Activated B cell treated with CpG ODN at 0.5 μM for 24 hours (primary cell): ENCODE data around the gene ZFP36. TPM values are rescaled to one million over a fixed set of nuclear protein-coding genes. Genes with fewer than 3 reads are reported as not detected.

Source experiments
- ATAC-seq: fragments of 200-7000 bp; cut with Tn5 transposase; one replicate; pipeline ENCODE4 v1.10.0; 2021; ENCODE audit warnings: low read depth, mild to moderate bottlenecking, moderate library complexity
- CTCF ChIA-PET: fragments of 350-600 bp; sonication (Branson Sonifier 250); formaldehyde crosslinking; loops from one replicate; lab custom pipeline; 2021; ENCODE audit warnings: antibody characterized with exemption; lab: Charles Lee
- POLR2A ChIA-PET: fragments of 350-600 bp; sonication (Branson Sonifier 250); formaldehyde crosslinking; loops from one replicate; lab custom pipeline; 2021; ENCODE audit warnings: antibody characterized with exemption; lab: Charles Lee
- DNase-seq: peaks from one replicate; pipeline ENCODE4 v3.0.0; 2022
- H3K27ac Mint-ChIP-seq: one replicate; pipeline ENCODE4 v1.8.0; 2020; ENCODE audit warnings: mixed read lengths
- H3K27me3 Mint-ChIP-seq: one replicate; pipeline ENCODE4 v1.8.0; 2021; ENCODE audit warnings: mixed read lengths
- H3K36me3 Mint-ChIP-seq: one replicate; pipeline ENCODE4 v1.8.0; 2021; ENCODE audit warnings: low read depth, mixed read lengths
- H3K4me1 Mint-ChIP-seq: one replicate; pipeline ENCODE4 v1.8.0; 2021; ENCODE audit warnings: mixed read lengths
- H3K4me3 Mint-ChIP-seq: one replicate; pipeline ENCODE4 v1.8.0; 2020; ENCODE audit warnings: mild to moderate bottlenecking, mixed read lengths
- H3K9me3 Mint-ChIP-seq: one replicate; pipeline ENCODE4 v1.8.0; 2020; ENCODE audit warnings: mixed read lengths
- CTCF ChIP-seq: fragments of 200-600 bp; IDR thresholded peaks from one replicate; pipeline ENCODE4 v1.8.0; 2022; ENCODE audit warnings: antibody characterized with exemption, mild to moderate bottlenecking
- intact Hi-C: fragments of 100-400 bp; cut with micrococcal nuclease; formaldehyde crosslinking; loops from one replicate; pipeline ENCODE4 v1.15.1; 2024
- total RNA-seq: library from RNA; stranded (reverse); gene quantifications from 2 replicates; pipeline ENCODE4 v1.2.3, GENCODE V29; 2022

ZFP36 gene
- total RNA-seq, 1 donor from 2014 or later, result 206 TPM

- Mint-ChIP-seq H3K9me3 (no peaks in the 10 kb centered on the region), H3K27me3 (no peaks in the 10 kb centered on the region), H3K4me1 (peaks cover 53% of the 10 kb centered on the region), H3K27ac (no peak overlapping the region), H3K36me3 (peaks cover 46% of the 10 kb centered on the region), H3K4me3 (peak overlapping the region; percentile 7)
- DNase-seq (no peak), ATAC-seq (no peak)
- intact Hi-C loops, result no loop called here
- POLR2A ChIA-PET, result interaction anchor here (0.6 to 11.0 kb wide), 8 partner anchors 12 to 557 kb away, joined by 3 to 285 read pairs (median 6); partner anchors contain the start of genes MED29, PAF1, PLEKHG2 and SAMD4B
- TF ChIP-seq CTCF, result no peak
- CTCF ChIA-PET, result no interaction called here
Measured at GRCh38 chr19:39432677-39433025, 26.0 kb downstream of the ZFP36 start.

GRCh38 chr19:39433480-39434079, 26.9 kb downstream of the ZFP36 start:
- CTCF ChIA-PET, result no interaction called here
- no peaks in the 10 kb centered on the region for H3K27me3 Mint-ChIP-seq
- intact Hi-C loops, result no loop called here
- H3K9me3 Mint-ChIP-seq, result no peaks in the 10 kb centered on the region
- ATAC-seq, result no peak
- H3K4me3 Mint-ChIP-seq, result peak overlapping the region; percentile 48
- H3K36me3 Mint-ChIP-seq, result peaks cover 46% of the 10 kb centered on the region
- no peak for DNase-seq
- POLR2A ChIA-PET, result interaction anchor here (0.6 to 11.0 kb wide), 6 partner anchors 12 to 1914 kb away, joined by 3 to 285 read pairs (median 6); partner anchors contain the start of genes MED29, PAF1, PLEKHG2 and SUPT5H
- no peak for TF ChIP-seq CTCF
- peak overlapping the region; percentile 96 for H3K27ac Mint-ChIP-seq
- H3K4me1 Mint-ChIP-seq, result peaks cover 53% of the 10 kb centered on the region

GRCh38 chr19:39434123-39435076, 27.8 kb downstream of the ZFP36 start:
- no peak for TF ChIP-seq CTCF
- CTCF ChIA-PET, result interaction anchor here (0.6 to 1.4 kb wide), 3 partner anchors 20 to 89 kb away, joined by 3 to 5 read pairs (median 4); no protein-coding TSS in a partner anchor
- Mint-ChIP-seq H3K9me3 (no peaks in the 10 kb centered on the region), H3K27me3 (no peaks in the 10 kb centered on the region), H3K36me3 (peaks cover 46% of the 10 kb centered on the region), H3K4me1 (peaks cover 53% of the 10 kb centered on the region), H3K27ac (peak overlapping the region; percentile 96), H3K4me3 (peak overlapping the region; percentile 98)
- intact Hi-C loops, result loop anchor here (5.0 kb wide), 1 partner anchor 92 kb away; the partner anchor contains the start of gene SAMD4B
- no peak for DNase-seq
- no peak for ATAC-seq
- POLR2A ChIA-PET, result interaction anchor here (0.6 to 11.0 kb wide), 17 partner anchors 7 to 1029 kb away, joined by 3 to 285 read pairs (median 18); partner anchors contain the start of genes FBL, GMFG, MED29 and PAF1

- H3K9me3 Mint-ChIP-seq, result no peaks in the 10 kb centered on the region
- H3K27me3 Mint-ChIP-seq, result no peaks in the 10 kb centered on the region
- no peak for TF ChIP-seq CTCF
- intact Hi-C loops, result loop anchor here (1.0 to 5.0 kb wide), 4 partner anchors 10 to 93 kb away; partner anchors contain the start of genes MED29, PAF1, PLEKHG2 and SAMD4B
- peak within 1 kb of the TSS; percentile 96 for H3K27ac Mint-ChIP-seq
- peaks cover 42% of the 10 kb centered on the region for H3K36me3 Mint-ChIP-seq
- peak within 1 kb of the TSS; percentile 98 for H3K4me3 Mint-ChIP-seq
- peak; percentile 92 for ATAC-seq
- peaks cover 53% of the 10 kb centered on the region for H3K4me1 Mint-ChIP-seq
- ChIA-PET POLR2A (interaction anchor here (0.5 to 11.0 kb wide), 46 partner anchors 9 to 1934 kb away, joined by 3 to 285 read pairs (median 4); partner anchors contain the start of genes B9D2, C19orf47, DYRK1B and EID2), CTCF (interaction anchor here (0.6 to 1.5 kb wide), 10 partner anchors 24 to 237 kb away, joined by 3 to 6 read pairs (median 4); partner anchors contain the start of genes EID2B, MED29, PAF1 and PLEKHG2)
- DNase-seq, result peak; percentile 98
Measured at GRCh38 chr19:39435499-39436349, 29.1 kb downstream of the ZFP36 start, which contains the start of gene RPS16. Gene RPS16, minus strand, starts transcription at chr19:39435949. Its CDS starts 54 bp downstream, at chr19:39435895.
